Measurements from ENCODE around the gene COL4A3. TPM values are rescaled to one million over a fixed set of nuclear protein-coding genes. Genes with fewer than 3 reads are reported as not detected.

The COL4A3 gene
- total and polyA plus RNA-seq, 8 donors = under 0.01 to 2.9 (median 0.90) TPM

- H3K4me1 ChIP-seq = peaks cover 0 to 4% (median 0%) of the 10 kb centered on the region in 4 donors
- no peak overlapping the region for H3K4me3 ChIP-seq
- DNase-seq = no peak
- intact Hi-C loops (cut with DNase I; ENCODE audit: low total_unique reads) = no loop called here
- H3K9me3 ChIP-seq = no peaks in the 10 kb centered on the region
- TF ChIP-seq POLR2AphosphoS5 (IDR thresholded peaks at IDR 0.05) = no peak
- TF ChIP-seq EP300 (IDR thresholded peaks at IDR 0.05) = no peak
- TF ChIP-seq POLR2A (IDR thresholded peaks at IDR 0.05) = no peak
- no peak for TF ChIP-seq CTCF (IDR thresholded peaks at IDR 0.05)
- peaks cover 2 to 61% (median 50%) of the 10 kb centered on the region in 4 donors for H3K36me3 ChIP-seq
- no peaks in the 10 kb centered on the region for H3K27me3 ChIP-seq
- no peak overlapping the region for H3K27ac ChIP-seq
- WGBS, 5 donors = 68 to 73% (median 70%) methylated on average over 6 of the region's 6 CpGs
These were observed 175.7 kb downstream of the COL4A3 start for GRCh38 chr2:227340106-227340505.

- intact Hi-C loops (cut with DNase I; ENCODE audit: low total_unique reads) = no loop called here
- Histone ChIP-seq H3K4me3 (no peak overlapping the region), H3K9me3 (no peaks in the 10 kb centered on the region), H3K36me3 (peaks cover 0 to 52% (median 45%) of the 10 kb centered on the region in 4 donors), H3K27me3 (no peaks in the 10 kb centered on the region), H3K4me1 (no peaks in the 10 kb centered on the region), H3K27ac (no peak overlapping the region)
- no peak for DNase-seq
- WGBS, 5 donors = 86 to 97% (median 93%) methylated on average over 2 of the region's 2 CpGs
- TF ChIP-seq POLR2AphosphoS5 (IDR thresholded peaks at IDR 0.05) (no peak), CTCF (IDR thresholded peaks at IDR 0.05) (no peak), EP300 (IDR thresholded peaks at IDR 0.05) (no peak), POLR2A (IDR thresholded peaks at IDR 0.05) (no peak)
These were observed 177.1 kb downstream of the COL4A3 start for GRCh38 chr2:227341553-227341952.

GRCh38 chr2:227344231-227344630 is 179.8 kb downstream of the COL4A3 start:
- H3K9me3 ChIP-seq = no peaks in the 10 kb centered on the region
- no peak for TF ChIP-seq POLR2AphosphoS5 (IDR thresholded peaks at IDR 0.05)
- no peak for TF ChIP-seq CTCF (IDR thresholded peaks at IDR 0.05)
- TF ChIP-seq POLR2A (IDR thresholded peaks at IDR 0.05) = no peak
- no peak for TF ChIP-seq EP300 (IDR thresholded peaks at IDR 0.05)
- no peaks in the 10 kb centered on the region for H3K27me3 ChIP-seq
- no peaks in the 10 kb centered on the region for H3K4me1 ChIP-seq
- H3K4me3 ChIP-seq = no peak overlapping the region
- H3K27ac ChIP-seq = no peak overlapping the region
- H3K36me3 ChIP-seq = peaks cover 0 to 74% (median 63%) of the 10 kb centered on the region in 4 donors
- intact Hi-C loops (cut with DNase I; ENCODE audit: low total_unique reads) = no loop called here
- 79 to 95% (median 85%) methylated on average over 2 of the region's 2 CpGs for WGBS, 5 donors
- DNase-seq = no peak

- peaks cover 0 to 63% (median 59%) of the 10 kb centered on the region in 4 donors for H3K36me3 ChIP-seq
- intact Hi-C loops (cut with DNase I; ENCODE audit: low total_unique reads) = no loop called here
- H3K4me1 ChIP-seq = no peaks in the 10 kb centered on the region
- no peak overlapping the region for H3K4me3 ChIP-seq
- TF ChIP-seq POLR2AphosphoS5 (IDR thresholded peaks at IDR 0.05) = no peak
- no peak for TF ChIP-seq EP300 (IDR thresholded peaks at IDR 0.05)
- TF ChIP-seq CTCF (IDR thresholded peaks at IDR 0.05) = no peak
- TF ChIP-seq POLR2A (IDR thresholded peaks at IDR 0.05) = no peak
- 76 to 86% (median 81%) methylated on average over 7 of the region's 7 CpGs for WGBS, 5 donors
- no peaks in the 10 kb centered on the region for H3K9me3 ChIP-seq
- H3K27ac ChIP-seq = no peak overlapping the region
- DNase-seq = no peak
- H3K27me3 ChIP-seq = no peaks in the 10 kb centered on the region
These were observed 182.7 kb downstream of the COL4A3 start for GRCh38 chr2:227347117-227347516.

Data from stomach (tissue), 9 donors.